GM12891 (cell line): Measurements from ENCODE around the gene MAGED2.

ENCODE experiments used
- POLR2A ChIP-seq: IDR thresholded peaks from 2 replicates; pipeline ENCODE4 v1.6.1; 2011; ENCODE audit warnings: low read depth, low read length, control low read depth
- POLR2AphosphoS5 ChIP-seq: IDR thresholded peaks from 2 replicates; pipeline ENCODE4 v1.6.1; 2011; ENCODE audit warnings: low read depth, low read length, control low read depth

DNA sequence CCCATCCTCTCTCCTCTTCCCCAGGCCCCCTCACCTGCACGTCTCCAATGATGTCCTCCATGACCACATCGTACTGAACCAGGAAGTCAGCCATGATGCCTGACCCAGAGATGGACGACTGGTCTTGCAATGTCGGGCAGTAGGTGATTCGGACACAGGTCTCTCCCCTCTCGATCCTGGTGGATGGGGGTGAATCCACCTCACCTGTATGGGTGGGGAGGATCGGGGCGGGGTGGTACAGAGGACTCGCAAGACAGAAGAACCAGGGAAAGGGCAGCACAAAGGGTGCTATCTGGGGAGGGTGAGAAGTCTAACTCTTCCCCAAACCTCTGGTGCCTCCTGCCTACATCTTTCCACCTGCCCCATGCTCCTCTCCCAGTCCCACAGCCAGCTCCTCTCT, 19.1 kb upstream of the MAGED2 start:
- TF ChIP-seq POLR2A (no peak), POLR2AphosphoS5 (no peak)
